B cell (primary cell): ENCODE data around the gene OSBP2.

ENCODE experiments used
- EZH2 ChIP-seq: IDR thresholded peaks from 2 replicates; pipeline ENCODE4 v1.6.1; 2012; ENCODE audit warnings: borderline replicate concordance, low read depth, mild to moderate bottlenecking, moderate library complexity, low read length; ENCODE audit not compliant: insufficient read depth, poor library complexity, severe bottlenecking
- TF ChIP-seq, protein P1 (sequence below): fragments of 200-600 bp; IDR thresholded peaks from one replicate; pipeline ENCODE4 v1.8.0; 2022; ENCODE audit warnings: antibody characterized with exemption, mild to moderate bottlenecking

DNA sequence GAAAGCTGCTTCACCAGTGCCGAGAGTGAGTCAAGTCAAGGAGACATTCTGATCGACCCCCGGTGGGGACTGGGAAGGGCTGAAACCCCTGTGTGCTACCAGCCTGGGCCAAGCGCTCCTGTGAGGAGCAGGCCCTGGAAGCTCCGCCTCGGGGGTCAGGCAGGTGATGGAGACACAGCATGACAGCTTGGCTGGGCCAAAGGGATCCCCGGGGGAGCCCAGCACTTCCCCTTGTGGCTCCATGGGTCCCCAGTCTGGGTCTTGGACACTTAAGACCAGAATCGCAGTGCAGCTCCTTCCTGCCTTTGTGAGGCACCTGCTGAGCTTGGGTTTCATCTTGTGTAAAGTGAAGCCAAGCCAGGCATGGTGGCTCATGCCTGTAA, 184.7 kb downstream of the OSBP2 start:
- TF ChIP-seq, protein P1, sequence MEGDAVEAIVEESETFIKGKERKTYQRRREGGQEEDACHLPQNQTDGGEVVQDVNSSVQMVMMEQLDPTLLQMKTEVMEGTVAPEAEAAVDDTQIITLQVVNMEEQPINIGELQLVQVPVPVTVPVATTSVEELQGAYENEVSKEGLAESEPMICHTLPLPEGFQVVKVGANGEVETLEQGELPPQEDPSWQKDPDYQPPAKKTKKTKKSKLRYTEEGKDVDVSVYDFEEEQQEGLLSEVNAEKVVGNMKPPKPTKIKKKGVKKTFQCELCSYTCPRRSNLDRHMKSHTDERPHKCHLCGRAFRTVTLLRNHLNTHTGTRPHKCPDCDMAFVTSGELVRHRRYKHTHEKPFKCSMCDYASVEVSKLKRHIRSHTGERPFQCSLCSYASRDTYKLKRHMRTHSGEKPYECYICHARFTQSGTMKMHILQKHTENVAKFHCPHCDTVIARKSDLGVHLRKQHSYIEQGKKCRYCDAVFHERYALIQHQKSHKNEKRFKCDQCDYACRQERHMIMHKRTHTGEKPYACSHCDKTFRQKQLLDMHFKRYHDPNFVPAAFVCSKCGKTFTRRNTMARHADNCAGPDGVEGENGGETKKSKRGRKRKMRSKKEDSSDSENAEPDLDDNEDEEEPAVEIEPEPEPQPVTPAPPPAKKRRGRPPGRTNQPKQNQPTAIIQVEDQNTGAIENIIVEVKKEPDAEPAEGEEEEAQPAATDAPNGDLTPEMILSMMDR, result no peak
- TF ChIP-seq EZH2, result no peak
